GM19099 (cell line): ENCODE measurements around the gene PMM2.

ENCODE experiments used
- POLR2A ChIP-seq: IDR thresholded peaks from 3 replicates; pipeline ENCODE4 v1.6.1; 2011; ENCODE audit warnings: low read depth; ENCODE audit not compliant: insufficient read length; ENCODE audit errors: extremely low read depth

PMM2 gene

GRCh38 chr16:8894736-8895334 lies 97.2 kb downstream of the PMM2 start:
- TF ChIP-seq POLR2A, result no peak

- no peak for TF ChIP-seq POLR2A
Measured at GRCh38 chr16:8898660-8899318, 101.2 kb downstream of the PMM2 start.
